Measurements from ENCODE around the gene FBXW12.
A peak's percentile ranks its signal among the peaks of the same experiment; 100 is the strongest.

Gene FBXW12

DNA sequence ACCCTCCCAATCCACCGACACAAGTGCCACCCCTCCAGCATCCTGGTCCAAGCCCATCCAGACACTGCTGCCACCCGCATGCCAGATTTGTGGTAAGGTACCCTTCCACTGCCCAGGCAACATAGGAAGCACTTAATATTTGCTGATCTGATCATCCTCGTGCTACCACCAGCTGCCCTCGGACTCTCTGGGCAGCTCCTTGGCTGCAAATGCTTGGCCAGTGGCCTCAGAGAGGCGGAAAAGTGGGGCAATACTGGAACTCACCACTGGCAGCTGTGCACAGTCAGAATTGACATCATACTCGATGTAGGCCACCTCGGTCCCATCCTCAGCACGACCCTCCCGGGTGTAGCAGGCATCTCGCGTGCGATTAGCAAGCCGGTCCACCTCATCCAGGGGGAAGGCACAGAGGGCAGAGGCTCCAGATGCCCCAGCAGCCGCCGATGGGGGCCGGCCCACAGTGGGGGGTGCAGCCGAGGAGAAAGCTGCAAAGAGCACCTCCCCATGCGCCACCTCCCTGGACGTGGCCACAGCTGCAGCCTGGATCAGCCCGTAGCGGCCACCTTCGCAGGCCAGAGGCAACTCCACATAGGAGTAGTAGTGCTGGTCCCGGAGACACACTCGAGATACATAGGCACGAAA, 51.3 kb downstream of the FBXW12 start:
- DNase-seq: no peak

DNA sequence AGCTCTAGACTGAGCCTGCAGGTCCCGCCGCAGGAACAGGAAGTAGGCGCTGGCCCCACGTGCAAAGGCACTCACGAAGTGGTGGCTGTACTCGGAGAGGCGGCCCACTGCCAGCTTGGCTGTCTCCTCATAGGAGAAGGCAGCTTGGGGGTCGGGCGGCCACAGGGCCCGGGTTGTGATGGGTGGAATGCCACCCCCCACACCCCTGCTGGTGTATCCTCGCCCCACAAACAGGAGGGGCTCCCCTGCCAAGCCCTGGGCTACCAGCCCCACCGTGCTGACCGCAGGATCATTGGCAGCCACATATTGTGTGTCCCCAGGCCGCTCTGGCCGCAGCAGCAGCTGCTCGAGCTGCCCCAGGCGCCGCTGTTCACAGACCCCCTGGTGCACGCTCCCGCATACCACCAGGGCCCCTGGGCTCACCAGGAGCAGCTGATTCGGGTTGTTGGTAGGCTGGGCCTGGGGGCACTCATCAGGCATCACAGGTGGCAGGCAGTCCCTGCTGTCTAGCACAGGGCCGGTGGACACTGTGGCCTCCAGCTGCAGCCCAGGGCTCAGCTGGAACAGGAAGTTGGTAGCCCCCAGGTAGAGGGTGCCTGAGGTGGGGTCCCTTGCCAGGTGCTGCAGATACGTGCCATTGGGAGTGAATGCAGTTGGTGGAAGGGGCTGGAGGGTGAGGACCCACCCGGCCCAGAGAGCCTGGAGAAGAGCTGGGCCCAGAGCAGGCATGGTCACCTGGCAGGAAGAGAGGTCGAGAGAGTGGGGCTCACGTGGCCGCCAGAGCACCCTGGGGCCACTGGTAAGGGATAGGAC, 52.1 kb downstream of the FBXW12 start:
- DNase-seq: no peak

DNA sequence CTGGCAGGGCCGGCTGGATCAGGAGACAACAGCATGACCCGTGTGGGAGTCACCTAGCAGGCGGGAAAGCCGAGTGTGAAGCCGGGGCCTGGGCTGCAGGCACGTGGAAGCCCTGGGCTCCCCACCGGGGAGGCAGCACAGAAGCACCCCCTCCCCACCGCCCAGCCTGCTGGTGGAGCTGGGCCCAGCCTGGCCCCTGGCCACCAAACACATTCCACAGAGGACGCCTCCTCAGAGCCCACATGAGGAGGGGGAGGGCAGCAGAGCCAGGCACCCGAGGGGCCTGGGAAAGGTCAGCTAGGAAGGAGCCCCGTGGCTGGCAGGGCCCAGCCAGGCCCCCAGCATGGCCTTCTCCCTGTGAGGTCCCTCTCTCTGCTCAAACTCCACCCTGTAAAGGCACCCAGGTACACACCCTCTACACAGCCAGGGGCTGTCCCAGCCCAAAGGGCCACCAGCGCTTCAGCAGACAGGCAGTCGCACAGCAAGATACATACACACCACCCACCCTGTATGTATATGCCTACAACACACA, 53.3 kb downstream of the FBXW12 start:
- DNase-seq: no peak

DNA sequence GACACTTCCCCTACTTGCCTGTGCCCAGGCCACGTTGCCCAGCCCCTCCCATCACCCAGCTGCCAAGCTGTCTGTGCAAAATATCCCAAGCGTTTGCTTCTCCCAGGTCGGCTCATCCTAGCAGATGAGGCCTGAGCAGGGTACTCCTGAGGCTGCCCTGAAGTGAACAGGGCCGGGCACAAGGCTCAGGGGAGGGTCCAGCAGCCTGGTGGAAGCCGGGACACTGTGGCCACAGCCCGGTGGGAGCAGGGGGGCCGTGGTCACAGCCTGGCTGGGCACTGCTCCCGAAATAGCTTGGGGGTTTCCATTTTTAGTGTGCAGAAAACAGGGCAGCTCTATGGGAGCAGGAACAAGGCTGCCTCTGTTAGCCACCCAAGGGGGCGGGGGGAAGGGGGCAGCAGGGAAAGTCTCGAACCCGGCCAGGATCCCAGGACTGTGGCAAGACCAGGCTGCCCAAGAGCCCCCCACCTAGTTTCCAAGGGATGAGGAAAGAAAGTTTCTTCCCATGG, 54.4 kb downstream of the FBXW12 start:
- DNase-seq: no peak

DNA sequence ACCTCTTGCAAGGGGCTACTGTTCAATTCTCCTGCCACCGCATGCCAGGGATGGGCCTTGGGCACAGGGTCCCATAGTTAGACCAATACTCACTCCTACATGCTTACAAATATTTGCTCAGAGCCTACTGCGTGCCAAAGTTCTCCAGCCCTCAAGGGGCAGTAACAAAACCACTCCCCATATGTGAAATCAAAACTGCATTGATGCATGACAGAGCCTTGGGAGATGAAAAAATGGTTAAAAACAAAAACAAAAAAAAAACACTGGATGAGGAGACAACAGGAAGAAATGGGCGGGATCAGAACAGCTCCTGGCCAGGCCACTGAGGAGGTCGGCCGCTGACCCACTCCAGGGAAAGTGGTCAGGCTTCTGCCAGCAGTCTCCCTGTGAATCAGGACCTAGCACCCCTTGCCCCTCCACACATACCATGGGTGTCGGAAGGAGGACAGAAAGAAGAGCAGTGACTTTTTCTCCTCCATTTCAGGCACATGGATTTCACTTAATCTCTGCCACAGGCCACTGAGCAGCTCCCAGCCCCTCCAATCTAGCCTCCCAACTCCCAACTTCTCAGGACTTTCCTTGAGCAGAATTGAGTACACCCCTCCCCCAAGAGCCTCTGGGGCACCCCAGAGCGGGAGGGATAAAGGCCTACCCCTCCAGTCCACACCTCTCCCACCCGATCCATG, 55.1 kb downstream of the FBXW12 start:
- DNase-seq: no peak

DNA sequence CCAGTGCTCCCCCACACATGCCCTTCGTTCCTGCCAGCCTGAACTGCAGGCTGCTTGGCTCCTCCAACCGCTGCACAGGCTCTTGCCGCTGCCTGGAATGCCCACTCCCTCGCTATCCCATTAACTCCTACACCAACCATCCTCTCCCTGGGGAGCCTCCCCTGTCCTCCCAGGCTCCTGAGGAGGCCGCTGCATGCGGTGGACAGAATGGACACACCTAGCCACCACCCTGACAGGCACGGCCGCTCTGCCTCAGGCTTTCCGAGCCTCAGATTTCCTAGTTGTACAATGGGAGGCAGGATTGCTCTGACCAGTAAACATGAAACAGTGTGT, 55.6 kb downstream of the FBXW12 start:
- no peak for DNase-seq

DNA sequence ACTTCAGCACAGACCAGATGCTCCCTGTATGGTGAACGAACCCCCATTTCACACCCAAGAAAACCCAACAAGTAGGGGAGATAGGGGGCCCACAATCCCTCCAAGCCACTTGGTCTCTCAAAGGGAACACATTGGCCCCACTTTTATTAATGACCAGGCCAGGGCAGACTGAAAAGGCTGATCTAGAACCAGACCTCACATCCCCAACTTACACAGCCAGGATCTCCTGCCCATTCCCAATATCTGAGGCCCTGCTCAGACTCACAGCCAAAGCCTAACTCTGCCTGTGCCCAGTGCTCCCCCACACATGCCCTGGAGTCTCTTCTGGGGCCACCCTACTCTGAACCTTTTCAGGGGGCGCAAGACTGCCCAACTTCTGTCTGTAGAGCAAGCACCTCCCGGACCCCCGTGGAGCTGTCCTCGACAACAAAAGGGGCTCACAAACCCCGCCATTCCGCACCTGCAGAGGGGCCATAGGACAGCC, 56.1 kb downstream of the FBXW12 start:
- no peak for DNase-seq

DNA sequence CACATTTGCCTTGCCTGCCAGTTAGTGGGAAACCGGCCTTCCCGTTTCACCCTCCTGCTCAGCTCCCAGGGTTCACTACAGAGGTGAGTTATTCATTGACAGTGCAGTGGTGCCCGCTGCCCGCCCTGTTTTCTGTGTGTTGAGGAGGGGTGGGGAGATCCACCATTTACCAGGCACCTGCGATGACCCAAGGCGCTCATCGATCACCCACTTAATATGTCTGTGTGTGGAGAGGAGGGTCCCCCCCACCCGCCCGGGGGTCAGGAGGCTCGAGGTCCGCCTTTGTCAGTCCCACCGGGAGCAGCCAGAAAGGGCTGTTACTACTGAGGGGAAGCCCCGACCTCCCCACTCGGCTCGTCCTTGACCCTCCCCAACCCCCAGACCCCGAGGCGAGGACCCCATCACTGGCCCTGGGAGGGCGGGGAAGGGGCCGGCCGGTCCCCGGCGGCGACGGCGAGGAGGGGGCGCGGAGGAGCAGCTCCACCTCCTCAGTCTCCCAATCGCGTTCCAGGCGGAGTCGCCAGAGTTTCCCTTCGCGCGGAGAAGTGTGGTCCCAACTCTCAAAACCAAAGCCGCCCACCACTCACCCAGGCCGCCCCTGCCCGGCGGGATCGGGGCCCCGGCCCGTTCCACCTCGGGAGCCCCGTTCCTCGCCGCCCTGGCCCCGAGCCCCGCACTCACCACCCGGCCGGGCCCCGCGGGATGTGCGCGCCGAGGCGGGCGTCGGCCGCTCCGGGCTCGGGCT, 56.7 kb downstream of the FBXW12 start:
- no peak for DNase-seq

DNA sequence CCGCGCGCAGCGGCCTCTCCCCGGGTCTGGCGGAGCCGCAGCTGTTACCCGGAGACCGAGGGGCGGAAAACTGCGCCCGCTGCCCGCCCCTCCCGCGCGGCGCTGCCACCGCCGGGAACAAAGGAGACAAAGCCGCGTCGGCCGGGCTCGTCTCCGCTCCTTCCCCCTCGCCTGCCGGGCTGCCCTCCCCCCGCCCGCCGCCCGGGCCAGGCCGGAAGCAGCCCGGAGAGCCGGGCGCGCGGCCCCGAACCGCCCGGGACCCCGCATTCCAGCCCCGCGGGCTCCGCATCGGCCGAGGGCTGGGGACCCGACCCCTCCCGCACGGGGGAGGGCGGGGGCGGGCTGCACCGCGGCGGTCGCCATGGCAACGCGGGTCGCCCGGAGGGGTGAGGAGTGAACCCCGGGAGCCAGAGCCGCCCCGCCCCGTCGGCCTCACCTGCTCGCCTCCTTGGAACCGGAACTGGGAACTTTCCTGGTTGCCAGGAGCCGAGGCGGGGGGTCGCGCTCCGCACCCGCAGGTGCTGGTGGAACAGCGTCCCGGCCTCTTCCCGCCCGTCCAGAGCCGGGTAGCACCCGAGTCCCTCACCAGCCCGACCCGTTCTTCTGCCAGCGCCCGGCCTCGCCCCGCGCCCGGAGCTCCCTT, 57.4 kb downstream of the FBXW12 start:
- DNase-seq: peak; percentile 58 to 69

DNA sequence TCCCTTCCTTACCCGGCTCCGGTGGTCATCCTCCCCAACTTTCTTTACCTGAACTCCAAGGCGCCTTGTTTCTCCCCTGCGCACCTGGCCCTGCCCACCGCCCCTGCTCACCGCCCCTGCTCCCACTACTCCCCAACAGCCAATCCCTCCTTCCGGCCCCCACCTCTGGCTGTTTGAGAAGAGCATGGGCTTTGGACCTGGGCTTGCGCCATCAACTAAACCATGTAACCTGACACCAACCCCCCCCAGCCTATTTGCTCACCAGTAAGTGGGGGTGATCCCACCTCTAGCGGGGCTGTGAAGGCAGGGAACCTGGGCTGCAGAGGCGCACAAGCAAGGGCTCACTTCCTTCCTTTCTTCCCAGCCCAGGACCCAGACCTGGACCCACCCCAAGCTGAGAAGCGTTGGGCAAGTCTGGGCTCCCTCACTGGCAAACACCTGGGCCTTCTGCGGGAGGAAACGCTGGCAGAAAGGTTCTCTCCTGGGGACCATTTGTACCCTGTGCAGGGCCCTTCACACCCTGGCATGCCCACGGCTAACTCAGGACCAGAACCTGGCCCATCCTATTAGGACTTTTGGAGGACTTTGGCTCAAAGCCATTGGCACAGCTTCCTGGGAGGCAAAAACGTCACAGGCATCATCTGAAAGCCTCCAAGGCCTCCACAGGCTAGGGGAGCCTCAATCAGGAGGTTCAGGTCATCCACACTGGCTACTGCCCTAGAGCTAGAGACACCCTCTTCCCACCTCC, 58.1 kb downstream of the FBXW12 start, which contains the start of gene PLXNB1:
Gene PLXNB1, minus strand, starts transcription at position 127 of the 748 bp plus-strand sequence. CDS start 5,475 bp downstream, outside the sequence.
- DNase-seq: no peak

DNA sequence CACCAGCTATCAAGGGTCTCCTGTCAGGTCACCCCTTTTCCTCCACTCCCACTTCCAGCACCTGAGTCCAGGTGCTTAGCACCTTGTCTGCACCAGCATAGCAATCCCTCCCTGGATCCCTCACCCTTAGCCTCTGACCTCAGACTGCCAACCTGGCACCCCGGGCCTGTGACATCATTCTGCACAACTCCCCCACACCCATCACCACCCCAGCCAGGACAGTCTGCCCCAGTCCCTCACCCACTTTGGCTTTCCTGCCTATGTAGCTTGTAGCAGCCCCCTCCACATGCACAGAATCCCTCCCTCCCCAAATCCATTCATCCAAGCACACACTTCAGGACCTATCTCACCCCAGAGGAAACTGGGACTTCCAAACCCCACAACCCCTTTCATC, 58.7 kb downstream of the FBXW12 start:
- no peak for DNase-seq

DNA sequence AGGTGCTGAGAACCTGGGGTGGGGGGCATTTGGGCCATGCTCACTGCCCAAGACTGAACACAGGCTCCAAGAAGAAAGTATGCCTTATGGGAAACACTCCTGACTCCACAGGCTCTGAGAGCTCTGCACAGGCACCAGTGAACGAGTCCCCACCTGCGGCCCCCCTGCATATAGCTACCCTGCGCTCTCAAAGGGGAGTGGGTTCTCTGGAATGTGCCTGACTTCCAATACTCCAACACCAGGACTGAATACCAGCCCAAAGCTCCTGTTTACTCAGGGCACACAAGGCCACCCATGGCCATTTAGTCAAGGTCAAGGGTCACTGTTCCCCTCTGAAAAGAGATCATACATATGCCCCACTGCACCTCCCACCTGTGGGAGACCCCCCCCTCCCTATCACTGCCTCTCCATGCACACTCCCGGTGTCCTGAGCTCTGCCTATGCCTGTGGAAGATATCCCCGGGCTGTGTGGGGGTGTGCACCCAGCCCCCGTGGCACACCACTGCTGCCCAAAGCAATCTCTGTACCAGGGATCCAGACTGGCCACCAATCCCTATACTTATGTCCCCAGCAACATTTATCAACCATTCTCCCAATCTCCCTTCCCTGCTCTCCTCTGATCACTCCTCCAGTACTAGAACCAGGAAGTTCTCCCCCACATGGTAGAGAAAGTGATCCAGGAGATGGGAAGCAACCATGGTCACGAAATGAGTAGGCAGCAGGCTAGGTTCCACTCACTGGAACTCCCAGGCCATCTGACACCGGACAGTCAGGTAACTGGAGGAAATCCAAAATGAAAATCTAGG, 59.4 kb downstream of the FBXW12 start:
- no peak for DNase-seq

DNA sequence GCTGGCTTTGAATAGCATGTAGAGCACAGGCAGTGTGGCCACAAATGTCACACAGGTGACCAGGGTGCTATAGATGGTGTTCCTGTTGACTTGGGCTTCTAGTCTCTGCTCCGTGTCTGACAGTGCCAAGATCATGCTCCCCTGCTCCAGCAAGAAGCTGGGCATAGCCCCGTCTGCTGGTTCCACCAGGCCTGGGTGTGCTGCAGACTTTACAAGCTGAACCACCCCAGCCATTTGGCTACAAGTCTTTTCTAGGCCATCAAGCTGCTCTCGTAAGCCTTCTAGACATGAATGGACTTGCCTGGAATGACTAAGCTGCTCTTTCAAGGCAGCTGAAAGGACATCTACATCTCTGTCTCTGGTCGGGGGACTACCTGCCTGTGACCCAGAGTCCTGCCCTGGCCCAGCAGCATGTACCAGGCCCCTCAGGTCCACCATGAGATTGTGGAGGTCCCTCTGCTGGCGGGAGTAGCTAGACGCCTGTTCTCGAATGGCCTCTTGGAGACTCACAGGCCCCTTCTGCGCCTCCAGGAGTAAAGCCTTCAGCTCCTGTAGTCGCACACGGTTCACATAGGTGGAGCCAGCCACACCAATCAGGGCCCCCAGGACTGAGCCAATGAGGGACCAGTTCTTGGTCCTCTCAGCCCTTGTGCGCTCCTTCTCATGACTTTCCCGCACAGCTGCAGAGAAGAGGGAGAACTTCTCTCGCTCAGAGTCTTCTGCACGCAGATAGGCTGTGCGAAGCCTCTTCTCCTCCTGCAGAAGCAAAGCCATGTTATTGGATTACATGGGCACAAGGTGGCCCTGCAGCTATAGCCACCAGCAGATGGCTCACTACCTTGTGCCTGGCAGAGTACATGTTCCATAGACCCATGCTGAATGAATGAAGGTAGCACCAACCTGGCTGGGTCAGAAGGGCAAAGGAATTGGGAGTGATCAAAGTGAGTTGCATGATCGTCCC, 60.7 kb downstream of the FBXW12 start:
- DNase-seq: no peak

DNA sequence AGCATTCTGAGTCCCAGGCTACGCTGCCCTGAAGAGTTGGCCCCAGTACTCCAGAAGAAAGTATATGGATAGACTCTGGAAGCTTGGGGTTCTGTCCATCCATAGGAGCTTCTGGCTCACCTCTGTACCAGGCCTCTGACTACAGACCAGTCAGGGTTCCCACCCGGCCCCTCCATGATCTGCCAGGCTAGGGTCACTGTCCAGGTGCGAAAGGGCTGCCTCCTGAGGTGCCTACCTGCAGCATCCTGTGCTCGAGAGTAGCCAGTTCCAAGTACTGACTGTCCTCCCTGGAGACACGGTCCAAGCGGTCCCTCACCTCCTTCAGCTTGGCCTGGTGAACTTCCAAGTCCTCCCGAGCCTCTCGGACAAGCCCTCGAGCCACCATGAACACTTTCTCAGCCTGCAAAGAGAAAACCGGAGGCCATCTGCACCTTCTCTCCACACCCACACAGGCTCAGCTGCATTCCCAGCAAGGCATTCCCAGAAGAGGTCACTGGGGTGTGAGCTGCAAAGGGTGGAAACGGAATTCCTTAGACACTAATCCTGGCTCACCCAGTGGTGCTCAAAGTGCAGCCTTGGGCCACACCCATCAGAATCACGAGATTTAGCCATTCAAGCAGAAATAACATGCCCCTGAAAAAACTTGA, 61.6 kb downstream of the FBXW12 start:
- DNase-seq: no peak

DNA sequence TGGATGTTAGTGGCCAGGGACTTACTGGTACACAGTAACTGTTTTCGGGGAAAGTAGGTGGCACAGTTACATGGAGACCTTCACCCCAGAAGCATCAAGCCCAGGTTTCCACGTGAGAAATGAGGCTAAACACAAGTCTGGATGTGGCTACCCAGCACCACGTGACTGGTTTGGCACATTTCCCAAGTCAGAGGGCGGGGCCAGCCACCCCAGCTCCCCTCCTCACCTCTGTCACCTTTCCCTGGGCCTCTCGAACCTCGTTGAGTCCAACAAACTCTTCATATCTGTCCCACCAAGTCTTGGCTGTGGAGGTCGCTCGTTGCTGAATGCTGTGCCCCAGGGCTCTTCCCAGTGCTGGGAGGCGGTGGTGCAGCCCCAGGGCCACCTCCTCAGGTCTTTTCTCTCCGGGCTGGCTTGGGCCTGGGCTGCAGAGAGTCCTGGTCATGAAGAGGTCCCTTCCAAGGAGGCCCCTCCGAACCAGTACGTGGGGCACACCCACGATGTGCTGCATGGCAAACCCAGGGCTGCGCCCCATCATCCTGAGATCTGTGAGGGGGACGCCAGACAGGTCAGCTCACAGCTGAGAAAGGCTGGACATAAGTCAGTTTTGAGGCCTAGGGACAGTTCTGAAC, 62.7 kb downstream of the FBXW12 start:
- DNase-seq: no peak

DNA sequence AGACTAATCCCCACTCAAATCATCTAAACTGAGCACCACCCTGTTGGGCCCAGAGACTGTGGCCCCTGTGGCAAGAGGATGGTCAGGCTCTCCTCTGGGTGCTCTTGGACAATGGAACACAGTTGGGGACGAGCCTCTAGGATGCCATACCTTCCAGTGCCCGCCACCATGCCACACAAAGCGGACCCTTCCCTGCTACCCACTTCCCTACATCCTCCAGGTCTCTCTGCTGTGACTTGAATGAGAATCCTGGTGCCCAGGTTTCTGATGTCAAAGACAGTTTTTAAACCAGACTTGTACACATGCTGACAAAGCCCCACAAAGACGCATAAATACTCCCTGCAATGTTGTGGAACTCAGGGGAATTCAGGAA, 63.2 kb downstream of the FBXW12 start:
- no peak for DNase-seq

DNA sequence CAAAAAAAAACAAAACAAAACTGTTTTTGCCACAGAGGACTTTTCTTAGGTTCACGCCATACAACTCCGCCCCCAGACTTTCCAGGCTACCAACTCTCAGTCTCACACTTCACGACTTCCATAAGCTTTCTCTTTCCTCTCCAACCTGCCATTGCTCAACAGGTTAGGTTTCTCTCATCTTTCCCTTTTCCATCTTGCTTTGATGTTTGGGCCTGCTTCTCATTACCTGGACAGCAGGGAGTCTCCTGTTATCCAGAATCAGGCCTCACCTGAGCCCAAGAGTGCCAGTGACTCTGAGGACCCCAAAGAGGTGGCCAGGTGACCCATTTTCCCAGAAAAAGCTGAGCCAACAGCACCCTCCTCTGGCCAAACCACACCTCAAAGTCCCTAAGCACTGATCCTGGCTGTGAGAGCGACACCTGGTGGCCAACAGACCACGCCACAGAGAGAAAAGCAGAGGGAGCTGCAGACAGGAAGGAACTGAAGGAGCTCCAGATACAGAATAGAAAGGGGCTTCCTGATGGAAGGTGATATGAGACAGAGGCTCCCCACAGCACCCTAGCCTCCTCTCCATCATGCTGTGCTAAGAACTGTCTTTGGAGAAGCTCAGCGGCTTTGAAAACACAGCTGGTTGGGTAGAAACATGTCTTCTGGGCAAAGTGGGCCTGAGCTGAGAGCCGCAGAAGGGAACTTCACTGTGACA, 63.9 kb downstream of the FBXW12 start:
- peak; percentile 88 to 89 for DNase-seq

DNA sequence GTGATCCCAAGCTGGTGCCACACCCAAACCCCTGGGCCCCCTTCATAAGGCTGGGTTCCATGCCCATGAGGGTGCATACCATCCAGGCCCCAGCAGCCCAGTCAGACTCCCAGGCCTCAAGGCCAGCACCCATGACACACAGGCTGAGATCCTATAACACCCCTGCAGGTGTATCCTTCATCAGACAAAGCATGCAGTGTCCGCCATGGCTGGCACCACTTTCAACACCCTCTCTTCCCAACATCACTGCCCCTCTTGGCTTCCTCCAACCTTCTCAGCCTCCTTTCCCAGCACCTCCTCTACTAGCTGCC, 64.4 kb downstream of the FBXW12 start:
- DNase-seq: no peak
